NCI-H128 (cell line): ENCODE measurements around the gene BCL2.

ENCODE experiments used
- DNase-seq: peaks from one replicate; lab custom pipeline; 2025; ENCODE audit not compliant: unreplicated experiment; lab: John Stamatoyannopoulos, UW

The BCL2 gene

DNA sequence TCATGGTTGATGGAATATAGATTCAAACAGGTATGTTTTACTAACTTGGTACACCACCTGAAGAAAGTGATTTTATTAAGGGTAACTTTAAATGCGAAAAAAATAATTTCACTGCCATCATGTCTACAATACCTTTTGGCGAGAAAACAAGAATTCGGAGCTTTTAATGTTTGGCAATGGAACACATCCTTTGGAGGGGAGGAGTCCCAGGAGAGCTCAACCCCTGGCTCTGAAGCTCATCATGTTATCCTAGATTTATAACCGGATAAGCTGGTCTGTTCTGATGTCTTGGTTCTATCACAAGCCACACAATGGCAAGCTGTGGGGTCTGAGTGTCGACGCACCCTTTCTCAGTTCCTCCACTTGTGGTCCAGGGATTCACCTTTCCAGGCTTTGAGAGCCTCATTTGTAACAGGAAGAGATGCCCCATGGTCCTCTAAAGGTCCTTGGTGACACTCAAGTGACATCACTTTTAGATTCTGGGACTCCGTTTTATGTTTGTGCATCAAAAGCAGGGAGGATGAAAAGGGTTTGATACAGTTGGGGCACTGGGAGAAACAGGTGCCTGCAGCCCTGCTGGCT lies 172.7 kb downstream of the BCL2 start:
- no peak for DNase-seq

DNA sequence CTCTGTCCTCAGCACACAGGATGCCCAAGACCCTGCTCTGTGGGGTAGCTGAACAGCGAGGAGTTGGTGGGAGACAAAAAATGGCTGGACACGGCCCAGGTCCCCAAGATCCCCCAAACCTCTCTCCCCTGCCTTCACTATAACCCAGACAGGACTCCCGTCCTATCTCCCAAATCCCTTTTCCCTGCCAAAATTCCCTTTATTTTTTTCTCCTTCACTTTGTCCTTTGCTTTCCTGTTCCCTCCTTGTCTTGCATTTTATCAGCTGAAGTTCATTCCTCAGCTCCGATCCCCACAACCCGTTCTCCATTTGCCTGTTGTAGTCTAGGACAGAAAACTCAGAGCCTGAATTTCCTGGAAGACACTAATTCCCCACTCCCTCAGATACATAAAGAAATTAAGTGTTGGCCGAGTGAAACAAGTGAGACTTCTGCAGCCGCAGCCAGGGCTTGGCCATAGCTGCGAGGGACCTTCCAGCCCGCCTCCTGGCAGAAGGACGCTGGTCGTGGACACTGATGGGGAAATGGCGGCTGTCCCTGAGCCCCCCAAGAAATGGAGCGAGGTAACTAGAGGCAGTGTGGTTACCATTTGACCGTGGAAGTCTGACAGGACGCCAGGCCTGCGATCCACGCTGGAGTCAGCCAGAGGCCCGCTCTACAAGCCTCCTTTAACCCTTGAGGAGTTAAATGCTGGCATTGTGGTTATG lies 173.6 kb downstream of the BCL2 start:
- DNase-seq, result no peak

DNA sequence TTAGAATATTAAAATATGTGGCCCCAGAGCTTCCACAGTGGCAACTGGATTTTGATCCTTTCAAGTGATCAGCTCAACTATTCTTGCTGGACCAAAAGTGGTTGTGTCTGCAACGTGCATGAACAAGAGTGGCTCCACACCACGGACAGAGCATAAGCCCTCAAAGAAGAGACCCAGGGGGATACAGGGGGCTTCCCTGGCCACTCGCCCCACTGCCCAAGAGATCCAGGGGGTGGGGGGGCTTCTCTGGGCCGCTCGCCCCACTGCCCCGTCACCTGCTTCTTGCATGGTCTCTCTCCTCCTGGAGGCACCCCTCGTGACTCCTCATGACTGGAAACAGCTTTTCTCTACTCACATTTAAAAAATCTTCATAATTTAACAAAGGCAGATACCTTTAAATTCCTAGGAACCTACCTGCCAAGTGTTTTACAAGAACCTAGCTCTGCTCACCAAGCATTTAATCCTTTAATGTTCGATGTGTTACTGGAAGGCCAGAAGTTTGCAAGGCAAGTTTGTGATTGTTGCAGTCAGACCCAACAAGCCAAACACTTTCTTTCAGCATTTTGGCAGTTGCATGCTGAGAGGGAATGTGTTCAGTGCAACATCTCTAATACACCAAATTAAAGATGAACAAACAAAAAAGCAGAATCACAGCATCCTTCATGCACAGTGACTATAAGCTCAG lies 174.3 kb downstream of the BCL2 start:
- no peak for DNase-seq

DNA sequence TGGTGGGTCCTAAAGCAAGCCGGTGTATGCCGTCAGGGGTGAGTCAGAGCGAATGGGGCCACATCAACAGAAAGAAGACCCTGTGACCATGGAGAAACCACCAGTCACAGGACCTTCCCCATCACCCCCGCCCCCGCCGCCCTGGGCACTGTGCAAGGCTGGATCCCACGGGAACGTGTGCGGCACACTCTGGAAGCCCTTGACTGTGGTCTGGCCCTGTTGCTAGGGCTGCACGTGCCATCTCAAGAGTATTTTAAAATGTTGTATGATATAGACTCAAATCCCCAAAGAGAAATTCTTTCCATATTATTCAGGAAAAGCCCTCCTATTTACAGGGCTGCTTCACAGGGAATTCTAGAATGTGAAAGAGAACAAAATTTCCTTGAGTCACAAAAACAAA lies 174.8 kb downstream of the BCL2 start:
- no peak for DNase-seq

DNA sequence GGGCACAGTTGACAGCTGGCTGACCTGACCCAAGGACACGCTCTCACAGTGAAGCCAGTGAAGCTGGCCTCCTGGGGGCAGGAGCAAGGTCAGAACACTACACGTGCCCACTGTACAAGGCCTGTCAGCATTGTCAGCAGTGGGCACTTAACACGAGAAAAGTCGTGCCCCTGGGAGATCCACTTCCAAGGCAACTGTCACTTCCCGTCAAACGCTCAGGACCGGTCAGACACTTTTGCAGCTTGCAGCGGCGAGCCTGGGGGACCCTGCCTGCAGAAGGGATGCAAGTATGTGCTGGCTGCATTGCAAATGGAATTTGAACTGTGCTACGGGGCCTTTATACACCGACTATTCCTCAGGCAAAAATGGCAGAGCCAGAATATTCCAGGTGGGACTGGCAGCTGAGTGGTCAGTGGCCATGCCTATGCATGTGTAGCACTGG lies 176.2 kb downstream of the BCL2 start:
- DNase-seq, result no peak

DNA sequence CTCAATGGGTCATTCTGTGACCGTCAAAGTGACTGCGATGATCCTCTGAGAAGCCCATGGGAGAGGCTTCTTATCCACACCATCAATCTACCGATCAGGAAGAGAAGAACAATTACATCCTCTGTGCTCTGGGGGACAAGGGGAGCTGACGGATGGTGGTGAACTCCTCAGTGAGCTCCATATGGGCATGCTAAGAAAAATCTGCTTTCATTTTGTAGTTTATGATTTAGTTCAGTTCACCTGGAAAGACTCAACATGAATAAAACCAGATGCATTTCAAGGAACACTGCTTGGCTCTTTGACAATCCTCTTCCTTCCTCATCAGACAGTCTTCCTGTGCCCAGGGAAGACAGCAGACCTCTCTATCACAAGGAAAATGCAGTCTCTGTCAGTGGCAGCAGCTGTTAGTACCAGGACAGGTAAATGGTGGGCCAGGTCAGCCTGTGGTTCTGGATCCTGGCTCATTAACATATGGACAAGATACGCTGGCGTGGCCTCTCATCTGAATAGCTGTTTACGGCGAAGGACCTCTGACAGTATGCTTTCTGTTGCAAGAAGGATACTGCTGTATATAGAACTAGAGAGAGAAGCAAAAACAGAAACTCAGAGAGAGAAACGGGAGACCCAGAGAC lies 176.9 kb downstream of the BCL2 start:
- DNase-seq, result no peak

DNA sequence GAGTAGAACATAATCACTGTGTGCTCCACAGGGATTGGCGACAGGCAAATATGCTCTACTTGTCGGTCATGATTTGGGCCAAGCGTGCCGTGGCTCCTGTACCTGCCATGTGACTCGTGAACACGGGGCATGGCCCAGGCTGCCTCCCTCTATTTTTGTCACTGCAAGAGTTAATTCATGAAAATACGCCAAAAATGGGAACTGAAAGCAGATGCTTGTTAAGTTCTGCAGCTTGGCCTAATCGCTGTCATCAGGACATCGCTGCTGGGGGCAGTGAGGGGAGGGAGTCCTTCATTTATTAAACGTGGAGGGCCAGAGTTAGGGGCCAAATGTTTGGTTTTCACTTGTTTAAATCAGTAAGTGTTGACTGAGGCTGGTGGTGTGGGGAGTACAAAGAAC lies 177.8 kb downstream of the BCL2 start:
- DNase-seq, result no peak

DNA sequence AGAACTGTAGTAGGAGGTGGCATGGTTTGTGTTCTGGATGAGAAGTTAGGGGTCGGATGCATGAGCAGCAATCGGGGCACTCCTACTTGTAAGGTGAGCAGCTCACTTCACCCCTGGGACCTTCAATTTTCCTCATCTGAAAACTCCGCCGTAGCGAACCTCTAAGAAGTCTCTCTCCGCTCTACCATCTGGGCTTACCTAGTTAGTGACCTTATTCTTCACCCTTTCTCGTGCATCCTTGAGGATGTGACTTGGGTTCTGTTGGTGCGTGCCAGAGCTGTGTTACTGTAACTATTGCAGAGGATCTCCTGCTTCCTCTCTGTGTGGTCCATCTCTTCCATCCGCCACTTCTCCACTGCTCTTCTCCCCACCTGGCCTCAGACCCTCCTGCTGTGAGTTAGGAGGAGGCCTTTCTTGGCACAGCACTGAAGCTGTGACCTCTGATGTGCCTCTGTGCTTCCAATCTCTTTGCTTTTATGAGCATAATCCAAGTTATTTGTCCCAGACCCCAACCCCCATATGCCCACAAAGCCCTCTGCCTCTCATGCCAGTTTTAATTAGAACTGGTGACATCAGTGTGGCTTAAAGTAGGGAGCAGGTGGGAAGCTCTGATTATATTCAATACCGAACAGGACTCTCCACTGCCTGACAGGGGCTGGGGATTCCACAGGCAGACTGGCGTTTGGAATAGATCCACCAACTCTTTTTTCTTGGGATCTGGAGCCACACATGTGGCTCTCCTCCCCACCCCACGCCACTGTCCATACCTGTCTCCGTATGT lies 178.4 kb downstream of the BCL2 start:
- no peak for DNase-seq

DNA sequence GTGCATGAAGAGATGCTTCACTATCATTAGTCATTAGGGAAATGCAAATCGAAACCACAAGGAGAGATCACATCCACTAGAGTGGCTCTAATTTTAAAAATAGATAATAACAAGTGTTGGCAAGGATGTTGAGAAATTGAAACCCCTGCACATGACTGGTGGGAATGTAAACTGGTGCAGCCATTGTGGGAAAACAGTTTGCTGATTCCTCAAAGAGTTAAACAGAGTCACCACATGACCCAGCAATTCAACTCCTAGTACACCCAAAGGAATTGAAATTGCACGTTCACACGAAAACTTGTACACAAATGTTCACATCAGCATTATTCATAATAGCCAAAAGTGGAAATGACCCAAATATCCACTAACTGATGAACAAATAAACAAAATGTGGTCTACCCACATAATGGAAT lies 179.5 kb downstream of the BCL2 start:
- DNase-seq, result no peak

DNA sequence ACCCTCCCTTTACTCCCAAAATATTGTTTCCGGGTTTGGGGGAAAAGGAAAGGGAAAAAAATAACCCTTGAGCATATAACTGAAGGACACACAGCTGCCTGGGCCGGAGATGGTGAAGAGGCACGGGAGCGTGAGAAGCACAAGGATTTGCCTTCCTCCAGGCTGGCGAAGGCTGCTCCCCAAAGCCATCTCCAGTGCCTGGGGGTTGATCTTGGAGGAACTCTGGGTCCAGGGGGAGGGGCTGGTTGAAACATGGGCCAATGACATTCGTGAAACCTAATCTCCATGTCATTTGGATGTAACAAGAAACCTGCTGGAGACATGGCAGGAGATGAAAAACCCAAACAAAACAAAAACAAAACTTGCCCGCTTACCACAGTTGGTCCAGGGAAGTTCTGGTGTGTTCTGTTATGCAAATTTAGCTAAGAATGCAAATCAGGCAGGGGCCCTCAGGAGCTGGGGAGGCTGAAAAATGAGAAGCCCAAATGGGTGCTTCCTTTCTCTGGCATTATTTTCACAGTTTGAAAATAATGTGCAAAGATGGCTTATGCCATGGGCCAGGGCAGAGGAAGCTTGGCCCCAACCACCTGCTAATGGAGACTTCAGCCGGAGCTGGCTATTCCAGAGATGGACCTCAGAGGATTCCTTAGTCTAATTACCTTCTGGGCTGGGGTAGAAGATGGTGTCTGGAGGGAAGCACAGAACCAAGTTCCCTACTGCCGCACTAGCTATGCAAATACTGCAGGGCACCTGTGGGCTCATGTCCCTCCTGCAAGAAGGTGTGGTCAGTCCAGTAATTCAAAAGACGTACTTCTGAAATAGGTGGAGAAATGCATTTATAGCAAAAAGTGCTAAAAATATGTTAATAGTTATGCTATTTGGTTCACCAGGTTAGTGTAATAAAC lies 180.9 kb downstream of the BCL2 start:
- no peak for DNase-seq

DNA sequence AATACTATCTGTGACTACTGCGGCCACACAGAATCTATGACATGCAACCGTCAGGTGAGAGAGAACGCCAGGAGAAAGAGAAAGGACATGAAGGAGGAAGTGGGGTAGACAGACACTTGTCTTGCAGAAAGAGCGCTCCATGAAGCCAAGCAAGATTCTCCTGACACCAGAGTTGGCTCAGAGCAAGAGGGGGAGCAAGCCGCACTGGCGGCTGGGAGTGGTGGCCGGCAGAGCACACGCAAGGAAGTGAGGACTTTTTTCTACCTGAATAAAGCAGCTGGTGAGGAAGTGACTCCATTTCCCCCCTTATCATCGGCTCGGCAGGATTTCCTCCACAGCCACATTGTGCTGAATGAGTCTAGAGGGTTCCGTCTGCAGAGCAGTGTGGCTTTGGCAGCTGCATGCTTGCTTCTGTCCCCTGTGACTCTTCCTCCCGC lies 181.6 kb downstream of the BCL2 start:
- DNase-seq, result no peak

DNA sequence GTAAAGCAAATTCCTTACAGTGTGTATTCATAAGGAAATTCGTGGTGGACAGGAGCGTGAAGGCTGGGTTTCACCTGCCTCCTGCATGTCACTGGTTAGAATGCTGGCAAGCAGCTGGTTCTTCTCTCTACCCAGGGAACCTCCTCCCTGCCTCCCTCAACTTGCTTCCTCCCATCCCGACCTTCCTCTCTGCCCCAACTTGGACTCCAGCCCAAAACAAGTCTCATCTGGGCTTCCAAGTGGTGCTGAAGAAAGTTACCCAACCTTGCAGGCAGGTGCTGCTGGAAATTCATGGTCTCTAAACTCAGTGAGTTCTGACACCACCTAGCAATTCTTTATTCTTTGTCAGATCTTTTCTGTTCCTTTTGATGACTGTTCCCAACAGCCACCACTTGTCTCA lies 184.5 kb downstream of the BCL2 start:
- no peak for DNase-seq

DNA sequence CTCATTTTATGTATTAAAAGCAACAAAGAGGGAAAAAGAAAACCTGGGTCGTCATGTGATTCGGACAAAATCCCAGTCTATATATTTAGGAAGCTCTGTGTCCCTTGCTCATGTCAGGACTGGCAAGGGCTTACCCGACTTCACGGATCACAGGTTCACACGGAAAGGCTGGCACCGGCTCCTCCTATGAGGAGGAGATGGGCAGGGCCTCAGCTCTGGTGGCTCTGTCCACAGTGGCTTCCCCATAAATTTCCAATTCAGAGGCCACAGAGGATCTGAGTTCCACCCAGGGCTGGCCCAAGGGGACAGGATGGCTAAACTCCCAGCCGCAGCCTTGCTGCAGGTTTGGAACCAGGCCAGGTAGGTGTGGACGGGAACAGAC lies 186.8 kb downstream of the BCL2 start:
- no peak for DNase-seq

DNA sequence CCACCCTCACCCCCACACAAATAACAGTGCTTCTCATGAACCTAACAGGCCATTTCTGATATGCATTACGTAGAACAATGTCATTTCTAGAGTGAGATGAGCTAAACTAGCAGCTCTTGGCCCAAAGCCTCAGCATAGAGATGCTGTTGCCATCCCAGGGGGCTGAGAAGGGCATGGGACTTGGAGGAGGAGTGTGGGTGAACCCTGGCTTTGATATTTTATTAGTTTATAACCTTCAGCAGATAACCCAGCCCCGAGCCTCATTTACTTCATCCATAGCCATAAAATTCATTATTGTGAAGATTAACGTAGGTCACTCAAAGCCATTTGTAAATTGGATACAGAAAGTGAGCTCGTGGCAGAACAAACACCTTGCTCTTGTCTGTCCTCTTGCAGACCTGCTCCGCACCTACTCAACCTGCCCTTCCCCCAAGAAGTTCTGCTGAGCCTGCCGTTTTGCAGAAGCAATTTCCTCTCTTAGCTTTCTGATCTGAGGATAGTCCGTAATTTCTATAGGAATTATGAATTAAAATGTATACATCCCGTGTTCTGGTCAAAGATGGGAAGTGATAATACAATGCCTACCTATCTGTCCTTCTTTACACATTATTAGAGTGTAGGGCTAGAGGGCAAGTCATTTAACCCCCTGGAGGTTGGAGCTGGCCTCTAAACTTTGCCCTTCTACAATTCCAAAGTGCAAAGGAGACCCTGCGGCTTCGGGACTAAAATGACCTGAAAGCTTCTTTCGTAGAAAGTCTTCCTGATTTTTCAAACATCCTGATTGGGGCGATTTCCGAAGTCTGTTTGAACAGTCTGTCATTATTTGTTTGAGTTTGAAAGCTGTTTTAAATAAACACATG lies 187.4 kb downstream of the BCL2 start:
- no peak for DNase-seq

DNA sequence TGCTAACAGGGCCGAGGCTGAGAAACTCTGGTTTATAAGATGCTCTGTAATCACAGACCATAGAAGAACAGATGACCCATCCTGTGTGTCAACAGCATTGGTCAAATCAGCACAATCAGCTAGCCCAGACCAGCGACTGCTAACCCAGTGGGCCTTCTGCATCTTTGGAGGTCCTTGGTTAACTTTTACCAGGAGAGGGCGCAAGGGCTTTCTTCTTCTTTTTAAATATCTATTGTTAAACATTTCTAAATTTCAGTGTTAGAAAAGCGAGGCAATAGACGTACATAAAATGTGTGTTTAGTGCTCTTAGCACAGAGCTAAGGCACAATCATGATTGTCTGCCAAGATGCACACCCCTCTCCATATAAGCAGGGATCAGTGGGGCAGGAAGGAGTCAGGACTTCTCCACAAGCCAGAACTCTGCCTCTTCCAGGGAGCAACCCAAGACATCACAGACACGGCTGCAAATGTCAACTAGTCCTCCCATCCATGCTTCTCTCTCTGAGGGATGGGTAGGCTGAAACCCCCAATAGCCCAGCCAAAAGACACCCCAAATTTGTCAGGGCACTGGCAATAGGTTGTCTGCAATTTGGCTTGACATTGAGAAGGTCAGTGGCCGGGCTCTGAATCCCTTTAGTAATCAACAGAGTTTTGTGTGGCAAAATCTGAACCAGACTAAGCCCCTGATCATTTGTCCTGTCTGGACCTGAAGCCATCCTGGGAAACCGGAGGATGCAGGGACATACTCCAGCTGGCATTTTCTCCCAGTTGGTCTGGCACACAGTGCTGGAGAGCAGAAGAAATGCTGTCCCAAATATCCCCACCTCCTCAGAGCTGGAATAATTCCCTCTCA lies 188.2 kb downstream of the BCL2 start:
- DNase-seq, result no peak

DNA sequence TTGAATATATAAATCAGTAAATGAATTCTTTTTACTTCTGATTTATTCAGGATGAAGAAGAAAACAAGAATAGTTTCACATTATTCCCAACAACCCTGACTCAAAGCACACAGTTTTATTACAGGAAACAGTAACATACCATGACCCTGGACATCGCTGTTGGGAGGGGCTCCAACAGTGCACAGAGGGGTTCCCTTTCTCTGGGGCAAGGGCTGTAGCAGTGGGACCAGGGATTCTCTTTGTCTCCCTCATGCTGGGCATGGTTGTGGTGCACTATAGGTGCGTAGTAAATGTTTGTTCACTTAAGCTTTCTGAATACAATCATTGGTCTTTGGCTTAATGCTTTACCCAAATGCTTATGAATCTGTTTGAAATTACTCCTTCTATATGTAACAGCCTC lies 189.4 kb downstream of the BCL2 start:
- DNase-seq, result no peak

DNA sequence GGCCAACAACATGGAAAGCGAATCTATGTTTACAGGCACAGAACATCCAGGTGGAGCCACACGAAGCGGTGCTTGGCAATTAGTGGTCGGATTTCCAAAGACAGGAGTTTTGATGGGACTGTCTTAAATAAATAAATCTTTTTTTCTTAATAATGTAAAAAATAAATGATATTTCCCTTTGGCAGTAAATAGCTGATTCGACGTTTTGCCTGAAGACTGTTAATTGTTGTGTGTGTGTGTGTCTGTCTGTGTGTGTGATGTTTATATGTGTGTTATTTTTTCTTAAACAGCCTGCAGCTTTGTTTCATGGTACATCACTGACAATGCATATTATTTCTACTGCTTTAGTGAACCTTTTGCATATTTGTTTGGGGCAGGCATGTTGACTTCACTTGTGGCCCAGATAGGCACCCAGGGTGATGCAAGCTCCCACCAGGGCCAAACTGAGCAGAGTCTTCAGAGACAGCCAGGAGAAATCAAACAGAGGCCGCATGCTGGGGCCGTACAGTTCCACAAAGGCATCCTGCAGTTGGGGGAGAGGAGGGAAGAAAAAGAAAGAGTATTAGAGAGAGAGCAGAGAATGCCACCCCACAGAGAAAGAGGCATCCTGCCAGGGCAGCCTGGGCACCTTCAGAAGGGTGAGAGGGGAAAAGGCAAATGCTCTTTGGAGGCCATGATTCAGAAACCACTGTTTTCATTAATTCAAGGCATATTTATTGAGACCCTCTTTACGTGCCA lies 191.2 kb downstream of the BCL2 start:
- DNase-seq, result no peak
